Measurements from ENCODE around the gene GALNT1. TPM values are rescaled to one million over a fixed set of nuclear protein-coding genes. Genes with fewer than 3 reads are reported as not detected.
A peak's percentile ranks its signal among the peaks of the same experiment; 100 is the strongest.

Gene GALNT1
- total and polyA plus RNA-seq, 3 donors from 2014 or later = 27.3 to 67.0 (median 55.7) TPM

DNA sequence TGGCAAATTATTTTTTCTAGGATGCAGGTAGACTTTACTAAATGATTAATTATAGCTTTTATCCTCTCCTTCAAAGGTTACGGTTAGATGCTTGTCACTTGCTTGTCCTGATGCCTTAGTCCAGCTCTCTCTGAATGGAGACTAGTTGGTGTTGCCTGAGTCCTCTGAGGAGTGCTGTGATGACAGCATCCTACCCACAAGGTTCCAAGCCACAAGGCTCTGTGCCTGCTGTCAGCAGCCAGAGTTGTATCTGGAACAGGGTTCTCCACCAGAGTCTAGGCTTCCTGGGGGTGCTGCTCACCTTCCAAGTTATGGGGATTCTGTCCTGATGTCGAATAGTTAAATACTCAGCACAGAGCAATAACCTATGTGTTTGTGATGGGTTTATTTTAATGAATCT, 125.7 kb downstream of the GALNT1 start:
- WGBS, 2 donors = 93 to 96% methylated on average over 2 of the region's 2 CpGs
- H3K4me3 ChIP-seq = no peak overlapping the region
- H3K27me3 ChIP-seq = no peaks in the 10 kb centered on the region
- no peaks in the 10 kb centered on the region for H3K4me1 ChIP-seq
- DNase-seq = no peak
- H3K9me3 ChIP-seq = no peaks in the 10 kb centered on the region
- H3K36me3 ChIP-seq (ENCODE audit: low read depth, missing control alignments) = no peaks in the 10 kb centered on the region
- intact Hi-C loops (cut with DNase I; ENCODE audit: low total_unique reads) = no loop called here
- no peak overlapping the region for H3K27ac ChIP-seq
- TF ChIP-seq POLR2A (IDR thresholded peaks at IDR 0.05) = no peak
- TF ChIP-seq, protein P1, sequence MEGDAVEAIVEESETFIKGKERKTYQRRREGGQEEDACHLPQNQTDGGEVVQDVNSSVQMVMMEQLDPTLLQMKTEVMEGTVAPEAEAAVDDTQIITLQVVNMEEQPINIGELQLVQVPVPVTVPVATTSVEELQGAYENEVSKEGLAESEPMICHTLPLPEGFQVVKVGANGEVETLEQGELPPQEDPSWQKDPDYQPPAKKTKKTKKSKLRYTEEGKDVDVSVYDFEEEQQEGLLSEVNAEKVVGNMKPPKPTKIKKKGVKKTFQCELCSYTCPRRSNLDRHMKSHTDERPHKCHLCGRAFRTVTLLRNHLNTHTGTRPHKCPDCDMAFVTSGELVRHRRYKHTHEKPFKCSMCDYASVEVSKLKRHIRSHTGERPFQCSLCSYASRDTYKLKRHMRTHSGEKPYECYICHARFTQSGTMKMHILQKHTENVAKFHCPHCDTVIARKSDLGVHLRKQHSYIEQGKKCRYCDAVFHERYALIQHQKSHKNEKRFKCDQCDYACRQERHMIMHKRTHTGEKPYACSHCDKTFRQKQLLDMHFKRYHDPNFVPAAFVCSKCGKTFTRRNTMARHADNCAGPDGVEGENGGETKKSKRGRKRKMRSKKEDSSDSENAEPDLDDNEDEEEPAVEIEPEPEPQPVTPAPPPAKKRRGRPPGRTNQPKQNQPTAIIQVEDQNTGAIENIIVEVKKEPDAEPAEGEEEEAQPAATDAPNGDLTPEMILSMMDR (IDR thresholded peaks at IDR 0.05) = no peak

DNA sequence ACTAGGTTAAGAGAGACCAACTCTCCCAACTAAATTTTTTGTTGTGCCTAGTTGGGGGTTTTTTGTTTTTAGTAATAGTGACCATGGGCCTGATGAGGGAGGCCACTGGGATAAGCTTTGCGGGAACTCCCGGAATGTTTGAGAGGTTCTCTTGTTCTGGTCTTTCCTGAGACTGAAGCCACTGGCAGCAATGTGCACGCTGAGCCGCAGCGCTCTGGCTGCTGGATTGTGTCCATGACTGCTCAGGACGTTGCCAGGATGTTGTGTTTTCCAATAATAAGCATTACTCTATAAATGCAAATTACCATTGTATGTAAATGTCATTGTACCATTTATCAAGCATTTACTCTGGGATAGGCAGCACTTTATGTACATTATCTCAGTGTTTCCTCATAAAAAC, 126.1 kb downstream of the GALNT1 start:
- 62 to 68% methylated on average over 6 of the region's 6 CpGs for WGBS, 2 donors

DNA sequence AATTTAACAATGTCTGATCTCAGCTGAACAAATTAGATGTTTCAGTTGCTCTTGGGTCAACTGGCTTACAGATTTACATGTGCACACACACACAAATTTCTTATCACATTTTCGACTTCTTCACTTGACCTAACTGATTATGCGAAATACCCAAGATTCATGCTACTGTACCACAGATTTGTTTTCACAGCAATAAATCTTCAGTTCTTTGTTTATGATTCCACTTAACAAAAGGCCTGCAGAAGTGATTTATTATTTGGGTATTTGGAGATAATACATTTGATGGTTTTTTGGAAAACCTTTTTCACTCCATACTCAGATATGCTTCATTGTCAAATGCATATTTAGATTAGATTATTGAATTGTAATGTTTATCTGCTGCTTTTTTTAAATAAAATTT, 129.0 kb downstream of the GALNT1 start:
- no peak for DNase-seq
- Histone ChIP-seq H3K4me3 (no peak overlapping the region), H3K4me1 (no peaks in the 10 kb centered on the region), H3K9me3 (no peaks in the 10 kb centered on the region), H3K27ac (no peak overlapping the region), H3K36me3 (ENCODE audit: low read depth, missing control alignments) (no peaks in the 10 kb centered on the region), H3K27me3 (no peaks in the 10 kb centered on the region)
- intact Hi-C loops (cut with DNase I; ENCODE audit: low total_unique reads) = no loop called here
- WGBS, 2 donors = 72 to 74% methylated on average over 2 of the region's 2 CpGs
- TF ChIP-seq, protein P1 (IDR thresholded peaks at IDR 0.05) = no peak
- no peak for TF ChIP-seq POLR2A (IDR thresholded peaks at IDR 0.05)

More for the DNA sequence above, 126.1 kb downstream of the GALNT1 start:
- no peaks in the 10 kb centered on the region for H3K4me1 ChIP-seq
- H3K4me3 ChIP-seq = no peak overlapping the region
- no peaks in the 10 kb centered on the region for H3K36me3 ChIP-seq (ENCODE audit: low read depth, missing control alignments)
- peak; percentile 28 for DNase-seq
- H3K27ac ChIP-seq = no peak overlapping the region
- intact Hi-C loops (cut with DNase I; ENCODE audit: low total_unique reads) = no loop called here
- TF ChIP-seq, protein P1 (IDR thresholded peaks at IDR 0.05) = no peak
- TF ChIP-seq POLR2A (IDR thresholded peaks at IDR 0.05) = no peak
- no peaks in the 10 kb centered on the region for H3K9me3 ChIP-seq
- H3K27me3 ChIP-seq = no peaks in the 10 kb centered on the region

DNA sequence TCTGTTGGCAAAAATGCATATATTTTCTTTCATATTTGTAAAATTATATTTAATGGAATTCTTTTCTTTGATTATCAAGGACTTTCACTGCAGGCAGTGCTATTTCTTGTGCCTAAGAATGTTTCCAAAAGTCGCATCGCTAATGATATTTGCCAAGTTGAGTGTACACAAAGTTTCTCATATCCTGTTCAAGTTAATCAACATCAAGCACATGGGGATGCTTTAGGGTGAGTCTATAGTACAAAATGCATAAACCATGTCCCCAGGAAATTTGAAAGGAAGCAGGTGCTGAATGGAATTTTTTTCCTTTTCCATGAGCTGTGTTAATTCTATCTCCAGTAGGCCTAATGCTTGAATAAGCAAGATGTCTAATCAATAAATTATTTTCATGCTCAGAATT, 129.7 kb downstream of the GALNT1 start:
- Histone ChIP-seq H3K27me3 (no peaks in the 10 kb centered on the region), H3K9me3 (no peaks in the 10 kb centered on the region)
- intact Hi-C loops (cut with DNase I; ENCODE audit: low total_unique reads) = no loop called here

DNA sequence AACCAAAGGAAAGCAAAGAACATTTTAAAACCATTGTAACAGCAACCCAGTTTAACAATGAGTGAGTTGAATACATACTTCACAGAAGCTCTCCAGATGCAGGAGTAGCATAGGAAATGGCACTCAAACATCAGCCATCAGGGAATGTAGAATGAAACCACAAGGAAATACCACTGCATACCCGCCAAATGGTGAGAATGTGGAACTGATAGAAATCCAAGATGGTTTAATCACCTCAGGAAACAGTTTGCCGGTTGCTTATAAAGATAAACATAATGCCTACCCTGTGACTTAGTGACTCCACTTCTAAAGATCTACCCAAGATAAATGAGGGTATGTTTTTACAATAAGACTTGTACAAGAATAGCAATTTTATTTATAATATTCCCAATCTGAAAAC, 132.0 kb downstream of the GALNT1 start:
- H3K27me3 ChIP-seq = no peaks in the 10 kb centered on the region
- H3K4me1 ChIP-seq = no peaks in the 10 kb centered on the region
- no peak overlapping the region for H3K27ac ChIP-seq
- H3K9me3 ChIP-seq = no peaks in the 10 kb centered on the region
- H3K4me3 ChIP-seq = no peak overlapping the region
- intact Hi-C loops (cut with DNase I; ENCODE audit: low total_unique reads) = no loop called here
- H3K36me3 ChIP-seq (ENCODE audit: low read depth, missing control alignments) = no peaks in the 10 kb centered on the region
- no peak for TF ChIP-seq POLR2A (IDR thresholded peaks at IDR 0.05)
- TF ChIP-seq, protein P1 (IDR thresholded peaks at IDR 0.05) = no peak
- no peak for DNase-seq
- WGBS, 2 donors = 89 to 92% methylated on average over 2 of the region's 2 CpGs

More for the DNA sequence above, 129.7 kb downstream of the GALNT1 start:
- H3K4me1 ChIP-seq = no peaks in the 10 kb centered on the region
- H3K36me3 ChIP-seq (ENCODE audit: low read depth, missing control alignments) = no peaks in the 10 kb centered on the region
- TF ChIP-seq, protein P1 (IDR thresholded peaks at IDR 0.05) = no peak
- no peak for TF ChIP-seq POLR2A (IDR thresholded peaks at IDR 0.05)
- WGBS, 2 donors = 53 to 55% methylated on average over 2 of the region's 2 CpGs
- H3K4me3 ChIP-seq = no peak overlapping the region
- no peak for DNase-seq
- H3K27ac ChIP-seq = no peak overlapping the region

All from testis (tissue), 3 donors.